SU-DHL-6 (cell line): Measurements from ENCODE around the gene PTPRN2.

ENCODE experiments used
- H2AFZ ChIP-seq: fragments of 200-600 bp; sonication (generic); 2 replicates; pipeline ENCODE4 v1.6.1; 2014; ENCODE audit warnings: low read depth, mild to moderate bottlenecking, moderate library complexity, mixed read lengths, antibody characterized with exemption, low read length; ENCODE audit not compliant: severe bottlenecking
- H3F3A ChIP-seq: fragments of 200-600 bp; shearing (Covaris generic); 2 replicates; pipeline ENCODE4 v1.6.0; 2016; ENCODE audit warnings: antibody characterized with exemption, mild to moderate bottlenecking; ENCODE audit not compliant: insufficient read depth
- H3K27ac ChIP-seq: fragments of 200-600 bp; sonication (generic); 2 replicates; pipeline ENCODE4 v1.5.1; 2016; ENCODE audit warnings: low read depth, mild to moderate bottlenecking, low read length, moderate library complexity, mixed read lengths
- H3K27me3 ChIP-seq: fragments of 200-600 bp; sonication (generic), shearing (Covaris generic); 2 replicates; pipeline ENCODE4 v1.6.0; 2014; ENCODE audit warnings: mild to moderate bottlenecking, low read length
- H3K36me3 ChIP-seq: fragments of 200-600 bp; sonication (generic); 2 replicates; pipeline ENCODE4 v1.6.1; 2014; ENCODE audit warnings: mild to moderate bottlenecking, low read length, mixed read lengths
- H3K4me2 ChIP-seq: fragments of 300-600, 200-600 bp; shearing (Covaris generic), sonication (generic); 2 replicates; pipeline ENCODE4 v1.6.0; 2014; ENCODE audit warnings: low read length, low read depth, mild to moderate bottlenecking; ENCODE audit not compliant: poor library complexity, severe bottlenecking
- H3K4me3 ChIP-seq: fragments of 200-600 bp; sonication (generic); 2 replicates; pipeline ENCODE4 v1.5.1; 2014; ENCODE audit warnings: antibody characterized with exemption, low read length, mild to moderate bottlenecking, mixed read lengths; ENCODE audit not compliant: insufficient read depth, poor library complexity, severe bottlenecking
- H3K79me2 ChIP-seq: fragments of 200-600 bp; sonication (generic); 2 replicates; pipeline ENCODE4 v1.6.1; 2014; ENCODE audit warnings: mild to moderate bottlenecking, low read length, moderate library complexity; ENCODE audit not compliant: insufficient read depth
- H3K9ac ChIP-seq: fragments of 200-600 bp; sonication (generic); 2 replicates; pipeline ENCODE4 v1.7.0; 2014; ENCODE audit warnings: mild to moderate bottlenecking, low read length
- H3K9me2 ChIP-seq: fragments of 200-600 bp; sonication (generic); replicated peaks from 2 replicates; pipeline ENCODE4 v1.6.1; 2014; ENCODE audit warnings: low read length; ENCODE audit not compliant: insufficient read depth
- H3K9me3 ChIP-seq: fragments of 200-600 bp; sonication (generic); 2 replicates; pipeline ENCODE4 v1.6.1; 2014; ENCODE audit warnings: low read length, mixed read lengths; ENCODE audit not compliant: insufficient read depth
- H4K20me1 ChIP-seq: fragments of 200-600 bp; sonication (generic); 2 replicates; pipeline ENCODE4 v1.6.1; 2014; ENCODE audit warnings: low read depth, mild to moderate bottlenecking, antibody characterized with exemption, low read length, moderate library complexity, mixed read lengths
- CTCF ChIP-seq: fragments of 200-600 bp; sonication (generic); IDR thresholded peaks from one replicate; pipeline ENCODE4 v1.5.1; 2017; ENCODE audit warnings: antibody characterized with exemption, mild to moderate bottlenecking, low read length, moderate library complexity; ENCODE audit not compliant: insufficient read depth, poor library complexity, severe bottlenecking
- EZH2phosphoT487 ChIP-seq: fragments of 200-600 bp; sonication (generic), shearing (Covaris generic); conservative IDR thresholded peaks from 2 replicates; pipeline ENCODE4 v1.6.1; 2018; ENCODE audit warnings: mild to moderate bottlenecking, antibody characterized with exemption, low read length, moderate library complexity, mixed read lengths

PTPRN2 gene

DNA sequence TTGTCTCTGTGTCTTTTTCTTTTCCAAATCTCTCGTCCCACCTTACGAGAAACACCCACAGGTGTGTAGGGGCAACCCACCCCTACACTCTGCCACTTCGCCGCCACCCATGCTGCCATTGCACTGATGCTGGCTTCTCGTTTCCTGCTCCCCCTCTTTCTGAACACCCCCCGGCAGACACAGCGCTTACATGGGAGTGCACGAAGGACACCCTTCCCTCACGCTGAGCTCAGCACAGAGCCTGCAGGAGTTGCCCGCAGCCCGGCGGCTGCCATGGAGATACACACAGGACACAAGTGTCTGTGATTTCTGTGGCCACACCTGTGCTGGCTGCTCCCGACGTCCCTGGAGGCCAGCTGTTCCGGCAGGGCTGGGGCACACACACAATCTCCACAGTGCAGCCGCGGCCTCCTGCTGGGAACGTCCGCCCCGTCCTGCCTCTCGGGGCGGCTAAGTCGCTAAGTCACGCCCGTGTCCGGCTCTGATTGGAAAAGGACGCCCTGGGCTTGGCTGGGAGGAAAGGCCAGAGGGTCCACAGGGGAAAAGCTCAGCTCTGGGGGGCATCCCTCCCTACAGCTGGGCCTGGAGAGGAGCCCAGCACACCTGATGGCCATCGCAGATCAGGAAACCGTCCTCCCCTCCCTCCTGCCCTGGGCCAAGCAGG lies 349.8 kb downstream of the PTPRN2 start:
- Histone ChIP-seq H3K36me3 (no peaks in the 10 kb centered on the region), H3K4me3 (no peak overlapping the region), H3K9me3 (no peaks in the 10 kb centered on the region), H3F3A (no peaks in the 10 kb centered on the region), H3K4me2 (no peak overlapping the region), H3K9me2 (no peaks in the 10 kb centered on the region), H2AFZ (no peak overlapping the region), H4K20me1 (no peaks in the 10 kb centered on the region), H3K9ac (no peak overlapping the region), H3K27ac (no peak overlapping the region), H3K27me3 (no peaks in the 10 kb centered on the region), H3K79me2 (no peaks in the 10 kb centered on the region)
- TF ChIP-seq EZH2phosphoT487 (no peak), CTCF (no peak)

DNA sequence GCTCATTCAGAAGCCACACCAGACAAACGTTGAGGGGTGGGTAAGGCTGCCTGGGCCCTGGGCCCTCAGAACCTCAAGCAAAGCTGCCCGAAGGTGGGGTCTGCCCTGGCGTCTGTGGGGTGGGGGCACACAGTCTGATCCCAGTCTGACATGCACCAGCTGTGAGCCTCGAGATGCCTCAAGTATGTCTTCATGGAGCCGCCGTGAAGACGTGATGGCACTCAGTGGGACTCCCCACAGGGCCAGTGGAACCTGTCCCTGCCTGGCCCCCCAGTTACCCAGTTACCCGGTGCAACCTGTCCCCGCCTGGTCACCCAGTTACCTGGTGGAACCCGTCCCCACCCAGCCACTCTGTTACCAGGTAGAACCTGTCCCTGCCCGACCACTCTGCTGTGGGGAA lies 351.2 kb downstream of the PTPRN2 start:
- no peaks in the 10 kb centered on the region for H3K79me2 ChIP-seq
- H3K4me2 ChIP-seq = no peak overlapping the region
- no peaks in the 10 kb centered on the region for H3K36me3 ChIP-seq
- no peaks in the 10 kb centered on the region for H3K9me2 ChIP-seq
- no peaks in the 10 kb centered on the region for H4K20me1 ChIP-seq
- no peaks in the 10 kb centered on the region for H3K9me3 ChIP-seq
- no peaks in the 10 kb centered on the region for H3F3A ChIP-seq
- no peak overlapping the region for H3K4me3 ChIP-seq
- no peak overlapping the region for H3K9ac ChIP-seq
- no peaks in the 10 kb centered on the region for H3K27me3 ChIP-seq
- H2AFZ ChIP-seq = no peak overlapping the region
- TF ChIP-seq EZH2phosphoT487 = no peak
- no peak for TF ChIP-seq CTCF
- no peak overlapping the region for H3K27ac ChIP-seq

- TF ChIP-seq EZH2phosphoT487 (no peak), CTCF (no peak)
- Histone ChIP-seq H2AFZ (no peak overlapping the region), H3K27me3 (no peaks in the 10 kb centered on the region), H3K79me2 (no peaks in the 10 kb centered on the region), H4K20me1 (no peaks in the 10 kb centered on the region), H3K9me2 (no peaks in the 10 kb centered on the region), H3K36me3 (no peaks in the 10 kb centered on the region), H3K4me3 (no peak overlapping the region), H3K9me3 (no peaks in the 10 kb centered on the region), H3K9ac (no peak overlapping the region), H3K4me2 (no peak overlapping the region), H3F3A (no peaks in the 10 kb centered on the region), H3K27ac (no peak overlapping the region)
Measured at GRCh38 chr7:158235862-158236261, 351.8 kb downstream of the PTPRN2 start.
